Body of pancreas (tissue), 4 donors: ENCODE measurements around the gene APCDD1L.

ENCODE experiments used
- CTCF ChIP-seq, 7 experiments: fragments of 450-650 bp in 4 of 7; fragments of 200-600 bp in 3 of 7; sonication (generic) in 3 of 7; IDR thresholded peaks; one replicate each; pipeline ENCODE4 v1.5.1; 2016 to 2019; ENCODE audit warnings: antibody characterized with exemption in 7 of 7
- POLR2A ChIP-seq, 3 donors: fragments of 450-650 bp; IDR thresholded peaks; one replicate each; pipeline ENCODE4 v1.6.1; 2016; ENCODE audit warnings: antibody characterized with exemption in 3 of 3, mild to moderate bottlenecking in 2 of 3

GRCh38 chr20:58479726-58480440 lies 35.3 kb downstream of the APCDD1L start:
- TF ChIP-seq CTCF (IDR thresholded peaks at IDR 0.05) = no peak
- TF ChIP-seq POLR2A (IDR thresholded peaks at IDR 0.05) = no peak
